GM18526 (cell line): ENCODE data around the gene ASTN2.

Experiments used
- POLR2A ChIP-seq: IDR thresholded peaks from 3 replicates; pipeline ENCODE4 v1.6.1; 2011; ENCODE audit not compliant: insufficient read length; ENCODE audit errors: extremely low read depth

ASTN2 gene

GRCh38 chr9:117153021-117153420 lies 261.8 kb downstream of the ASTN2 start:
- TF ChIP-seq POLR2A = no peak

DNA sequence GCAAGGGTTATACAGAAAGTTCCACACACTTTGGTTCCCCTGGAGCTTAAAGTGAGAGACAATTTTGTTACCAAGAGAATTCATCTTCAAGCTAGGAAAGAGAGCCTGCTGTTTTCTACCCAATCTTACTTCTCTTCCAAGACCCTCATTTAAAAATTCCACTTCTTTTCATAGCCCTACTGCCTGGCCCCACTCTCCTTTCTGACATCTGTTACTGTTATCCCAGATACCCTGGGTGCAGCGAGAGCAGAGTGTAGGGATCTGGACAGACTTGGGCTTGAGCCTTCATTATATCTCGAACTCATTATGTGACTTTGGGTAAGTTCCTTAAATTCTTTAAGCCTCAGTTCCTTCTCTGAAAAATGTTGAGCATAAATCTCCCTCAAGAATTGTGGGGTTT lies 263.1 kb downstream of the ASTN2 start:
- no peak for TF ChIP-seq POLR2A

GRCh38 chr9:117149996-117150395 lies 264.9 kb downstream of the ASTN2 start:
- TF ChIP-seq POLR2A = no peak

DNA sequence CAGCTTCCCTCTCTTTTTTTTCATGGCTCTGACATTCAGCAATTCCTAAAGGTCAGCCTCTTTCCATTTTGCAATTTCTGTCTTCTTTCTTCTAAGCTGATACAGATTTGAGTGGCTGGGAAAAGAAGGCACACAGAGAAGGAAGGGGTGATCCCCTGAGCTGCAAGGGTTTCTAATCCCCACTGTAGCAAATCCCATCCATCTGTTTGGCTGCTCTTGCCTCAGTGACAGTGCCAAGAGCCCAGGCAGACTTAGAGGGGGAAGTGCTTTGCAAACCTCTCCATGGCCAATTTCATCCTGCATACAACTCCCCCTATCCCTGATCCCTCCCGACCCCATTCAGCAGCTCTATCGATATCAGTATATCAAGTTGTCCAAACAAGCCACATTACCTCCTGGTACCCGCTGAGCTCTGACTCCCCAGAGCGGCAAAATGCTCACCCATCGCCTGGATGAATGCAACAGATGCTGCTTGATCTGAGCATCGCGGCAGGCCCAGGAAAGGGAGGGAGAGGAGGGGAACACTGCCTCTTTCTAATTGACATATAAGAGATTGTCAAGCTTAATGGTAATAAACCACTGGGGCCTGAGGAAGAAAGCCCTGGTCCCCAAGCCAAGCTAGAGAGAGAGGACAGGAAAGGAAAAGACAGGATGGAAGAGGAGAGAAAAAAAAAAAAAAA lies 268.9 kb downstream of the ASTN2 start:
- TF ChIP-seq POLR2A = no peak

GRCh38 chr9:117145081-117145480 lies 269.8 kb downstream of the ASTN2 start:
- TF ChIP-seq POLR2A = no peak

GRCh38 chr9:117138231-117138630 lies 276.6 kb downstream of the ASTN2 start:
- TF ChIP-seq POLR2A = no peak

GRCh38 chr9:117136461-117136860 lies 278.4 kb downstream of the ASTN2 start:
- no peak for TF ChIP-seq POLR2A

GRCh38 chr9:117135501-117136098 lies 279.3 kb downstream of the ASTN2 start:
- TF ChIP-seq POLR2A = no peak

- no peak for TF ChIP-seq POLR2A
These were observed 279.9 kb downstream of the ASTN2 start for GRCh38 chr9:117134826-117135500.

GRCh38 chr9:117126871-117127270 lies 288.0 kb downstream of the ASTN2 start:
- TF ChIP-seq POLR2A = no peak

GRCh38 chr9:117125531-117125930 lies 289.3 kb downstream of the ASTN2 start:
- TF ChIP-seq POLR2A = no peak

DNA sequence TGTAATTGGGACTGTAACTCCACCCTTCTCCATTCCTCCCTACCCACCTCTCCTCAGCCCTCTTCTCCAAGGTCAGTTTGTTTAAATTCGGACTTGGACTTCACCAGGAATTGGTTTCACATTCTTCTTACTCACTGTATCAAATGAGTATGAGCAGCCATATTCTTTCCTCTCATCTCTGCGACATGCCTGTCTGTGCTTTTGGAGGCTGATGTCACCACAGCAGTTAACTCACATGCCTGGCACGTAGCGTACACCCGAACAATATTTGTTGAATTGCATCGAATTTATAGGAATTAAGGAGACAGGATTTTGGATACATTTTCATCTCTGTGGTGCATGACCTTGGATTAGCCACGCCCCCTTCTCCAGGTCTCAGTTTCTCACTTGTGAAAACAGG lies 291.1 kb downstream of the ASTN2 start:
- no peak for TF ChIP-seq POLR2A

GRCh38 chr9:117122953-117123352 lies 291.9 kb downstream of the ASTN2 start:
- TF ChIP-seq POLR2A = no peak

DNA sequence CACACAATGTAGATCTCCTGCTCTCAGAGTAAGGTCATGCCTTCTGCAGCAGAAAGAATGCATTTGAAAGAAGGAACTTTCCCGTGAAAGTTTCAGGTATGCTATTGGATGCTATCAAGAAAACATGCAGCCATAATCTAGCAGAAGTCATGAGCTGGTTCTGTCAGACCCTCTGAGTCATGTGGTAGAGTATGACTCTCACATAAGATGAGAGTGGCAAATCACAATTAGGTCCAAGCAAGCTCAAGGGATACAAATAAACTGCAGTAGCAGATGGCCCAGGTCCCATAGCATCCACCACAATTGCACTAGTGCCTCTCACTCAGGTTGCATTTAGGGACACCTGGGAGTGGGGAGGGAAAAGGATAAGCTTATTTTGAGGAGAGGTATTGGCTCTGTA lies 292.8 kb downstream of the ASTN2 start:
- no peak for TF ChIP-seq POLR2A

- TF ChIP-seq POLR2A = no peak
These were observed 293.5 kb downstream of the ASTN2 start for GRCh38 chr9:117121316-117121715.

- no peak for TF ChIP-seq POLR2A
These were observed 294.8 kb downstream of the ASTN2 start for GRCh38 chr9:117120061-117120460.
